Breast epithelium (tissue), 4 donors: ENCODE data around the gene FBLN2. TPM values are rescaled to one million over a fixed set of nuclear protein-coding genes. Genes with fewer than 3 reads are reported as not detected.

Experiments
- DNase-seq, 2 donors: peaks; one replicate each; pipeline ENCODE4 v3.0.0-alpha.2; 2019; ENCODE audit warnings: low spot score in 2 of 2
- H3K27ac ChIP-seq, 2 donors: fragments of 200-600 bp; sonication (generic) in 1 of 2; one replicate each; pipeline ENCODE4 v1.5.1; 2016 to 2019; ENCODE audit warnings: mild to moderate bottlenecking in 1 of 2
- H3K27me3 ChIP-seq, 2 donors: fragments of 200-600 bp; sonication (generic) in 1 of 2; one replicate each; pipeline versions ENCODE4 v1.5.1 to v1.6.0; 2017 to 2019; ENCODE audit warnings: control low read depth in 1 of 2, mild to moderate bottlenecking in 1 of 2
- H3K36me3 ChIP-seq: fragments of 200-600 bp; one replicate; pipeline ENCODE4 v1.5.1; 2019
- H3K4me1 ChIP-seq, 2 donors: fragments of 200-600 bp; sonication (generic); one replicate each; pipeline ENCODE4 v1.5.1; 2016 to 2019; ENCODE audit warnings: control low read depth in 1 of 2
- H3K4me3 ChIP-seq, 3 donors: fragments of 200-600 bp; sonication (generic); 1 replicate in 2 of 3; 2 replicates in 1 of 3; pipeline ENCODE4 v1.5.1; 2016 to 2019; ENCODE audit warnings: mild to moderate bottlenecking in 3 of 3, moderate library complexity in 2 of 3
- H3K9me3 ChIP-seq, 2 donors: fragments of 200-600 bp; sonication (generic) in 1 of 2; one replicate each; pipeline ENCODE4 v1.5.1; 2016 to 2019; ENCODE audit warnings: control low read depth in 1 of 2
- POLR2A ChIP-seq: fragments of 450-650 bp; IDR thresholded peaks from one replicate; pipeline ENCODE4 v1.6.1; 2016; ENCODE audit warnings: antibody characterized with exemption, mild to moderate bottlenecking, moderate library complexity
- POLR2AphosphoS5 ChIP-seq, 3 donors: sonication (generic); formaldehyde crosslinking; IDR thresholded peaks; one replicate each; pipeline ENCODE4 v1.6.1; 2017; ENCODE audit warnings: antibody characterized with exemption in 3 of 3
- intact Hi-C: fragments of 100-400 bp; cut with DNase I; formaldehyde crosslinking; loops from one replicate; pipeline ENCODE4 v1.15.1; 2023; ENCODE audit warnings: low total_unique reads
- total RNA-seq, 3 donors: library from RNA; depleted of rRNA; stranded (reverse); fragments of >200 nt; gene quantifications; one replicate each; pipeline ENCODE4 v1.1.0, GENCODE V29; 2016
- TF ChIP-seq, protein P1 (sequence below), 3 donors: fragments of 450-650 bp; IDR thresholded peaks; one replicate each; pipeline ENCODE4 v1.5.1; 2016 to 2017; ENCODE audit warnings: antibody characterized with exemption in 3 of 3, mild to moderate bottlenecking in 3 of 3, moderate library complexity in 3 of 3

Gene FBLN2
- total RNA-seq, 3 donors from 2014 or later = 43.5 to 663 (median 81.3) TPM

DNA sequence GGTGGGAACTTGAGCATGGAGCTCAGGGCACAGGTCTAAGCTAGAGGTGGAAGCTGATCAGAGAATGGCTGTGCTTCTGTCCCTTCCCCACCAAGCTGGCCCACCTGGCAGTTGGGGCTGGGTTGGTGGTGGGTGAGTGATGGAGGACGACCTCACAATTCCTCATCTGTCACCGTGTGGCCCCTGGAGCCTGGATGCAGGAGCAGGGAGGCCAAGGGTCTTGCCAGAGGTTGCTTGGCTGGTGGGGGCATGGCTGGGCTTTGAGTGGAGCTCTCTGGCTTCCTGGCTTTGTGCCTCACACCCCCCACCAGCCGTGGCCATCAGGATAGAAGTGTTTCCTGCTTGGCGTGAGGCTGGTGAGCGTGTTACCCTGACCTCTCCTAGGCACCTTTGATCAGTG lies 36.0 kb downstream of the FBLN2 start:
- intact Hi-C loops = no loop called here
- Histone ChIP-seq H3K36me3 (no peaks in the 10 kb centered on the region), H3K4me3 (no peak overlapping the region), H3K9me3 (no peaks in the 10 kb centered on the region), H3K4me1 (no peaks in the 10 kb centered on the region), H3K27ac (no peak overlapping the region), H3K27me3 (no peaks in the 10 kb centered on the region)
- DNase-seq = no peak
- TF ChIP-seq, protein P1, sequence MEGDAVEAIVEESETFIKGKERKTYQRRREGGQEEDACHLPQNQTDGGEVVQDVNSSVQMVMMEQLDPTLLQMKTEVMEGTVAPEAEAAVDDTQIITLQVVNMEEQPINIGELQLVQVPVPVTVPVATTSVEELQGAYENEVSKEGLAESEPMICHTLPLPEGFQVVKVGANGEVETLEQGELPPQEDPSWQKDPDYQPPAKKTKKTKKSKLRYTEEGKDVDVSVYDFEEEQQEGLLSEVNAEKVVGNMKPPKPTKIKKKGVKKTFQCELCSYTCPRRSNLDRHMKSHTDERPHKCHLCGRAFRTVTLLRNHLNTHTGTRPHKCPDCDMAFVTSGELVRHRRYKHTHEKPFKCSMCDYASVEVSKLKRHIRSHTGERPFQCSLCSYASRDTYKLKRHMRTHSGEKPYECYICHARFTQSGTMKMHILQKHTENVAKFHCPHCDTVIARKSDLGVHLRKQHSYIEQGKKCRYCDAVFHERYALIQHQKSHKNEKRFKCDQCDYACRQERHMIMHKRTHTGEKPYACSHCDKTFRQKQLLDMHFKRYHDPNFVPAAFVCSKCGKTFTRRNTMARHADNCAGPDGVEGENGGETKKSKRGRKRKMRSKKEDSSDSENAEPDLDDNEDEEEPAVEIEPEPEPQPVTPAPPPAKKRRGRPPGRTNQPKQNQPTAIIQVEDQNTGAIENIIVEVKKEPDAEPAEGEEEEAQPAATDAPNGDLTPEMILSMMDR (IDR thresholded peaks at IDR 0.05) = no peak
- TF ChIP-seq POLR2AphosphoS5 (IDR thresholded peaks at IDR 0.05) = no peak
- no peak for TF ChIP-seq POLR2A

DNA sequence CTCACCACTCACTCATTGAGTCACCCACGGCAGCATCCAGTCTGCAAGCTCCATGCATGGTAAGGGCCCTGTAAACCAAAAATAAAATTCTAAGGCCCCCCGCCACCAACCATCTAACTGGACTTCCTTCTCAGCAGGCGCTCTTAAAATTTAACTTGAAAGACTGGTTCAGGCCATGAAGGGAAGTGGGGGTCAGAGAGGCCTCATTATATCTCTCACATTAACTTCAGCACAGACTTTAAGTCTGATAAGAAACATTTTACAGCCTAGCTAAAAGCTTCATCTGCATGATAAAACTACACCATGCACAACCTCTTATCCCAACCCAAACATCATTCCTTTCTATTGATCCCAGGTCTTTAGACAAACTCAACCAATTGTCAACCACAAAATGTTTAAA lies 38.5 kb downstream of the FBLN2 start:
- Histone ChIP-seq H3K27me3 (no peaks in the 10 kb centered on the region), H3K4me1 (no peaks in the 10 kb centered on the region), H3K4me3 (no peak overlapping the region), H3K27ac (no peak overlapping the region), H3K36me3 (no peaks in the 10 kb centered on the region), H3K9me3 (no peaks in the 10 kb centered on the region)
- TF ChIP-seq POLR2AphosphoS5 (IDR thresholded peaks at IDR 0.05) = no peak
- no peak for TF ChIP-seq POLR2A
- TF ChIP-seq, protein P1 (IDR thresholded peaks at IDR 0.05) = no peak
- intact Hi-C loops = no loop called here
- no peak for DNase-seq

DNA sequence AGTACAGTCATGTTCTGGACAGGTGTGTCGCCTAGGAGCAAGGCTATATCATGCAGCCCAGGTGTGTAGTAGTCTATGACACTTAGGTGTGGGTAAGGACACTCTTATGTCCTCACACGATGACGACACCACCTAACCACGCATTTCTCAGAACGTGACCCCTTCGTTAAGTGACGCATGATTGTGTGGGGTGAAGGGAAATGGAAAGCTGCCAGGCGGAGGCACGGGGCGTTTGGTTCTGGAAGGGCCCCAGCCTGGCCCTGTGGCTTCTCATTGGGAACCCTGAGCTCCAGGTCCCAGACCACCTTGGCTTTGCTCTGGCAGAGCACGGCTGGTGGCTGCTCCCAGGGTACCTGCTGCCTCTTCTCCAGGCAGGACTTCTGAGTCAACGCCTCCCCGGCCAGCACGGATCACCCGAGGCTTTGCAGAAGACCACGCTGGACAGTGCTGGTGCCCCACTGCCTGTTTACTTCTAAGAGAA lies 39.3 kb downstream of the FBLN2 start:
- Histone ChIP-seq H3K9me3 (no peaks in the 10 kb centered on the region), H3K4me3 (no peak overlapping the region), H3K27me3 (no peaks in the 10 kb centered on the region), H3K27ac (no peak overlapping the region), H3K4me1 (no peaks in the 10 kb centered on the region), H3K36me3 (no peaks in the 10 kb centered on the region)
- TF ChIP-seq POLR2A (no peak), POLR2AphosphoS5 (IDR thresholded peaks at IDR 0.05) (no peak)
- TF ChIP-seq, protein P1 (IDR thresholded peaks at IDR 0.05) = no peak
- intact Hi-C loops = no loop called here
- no peak for DNase-seq

DNA sequence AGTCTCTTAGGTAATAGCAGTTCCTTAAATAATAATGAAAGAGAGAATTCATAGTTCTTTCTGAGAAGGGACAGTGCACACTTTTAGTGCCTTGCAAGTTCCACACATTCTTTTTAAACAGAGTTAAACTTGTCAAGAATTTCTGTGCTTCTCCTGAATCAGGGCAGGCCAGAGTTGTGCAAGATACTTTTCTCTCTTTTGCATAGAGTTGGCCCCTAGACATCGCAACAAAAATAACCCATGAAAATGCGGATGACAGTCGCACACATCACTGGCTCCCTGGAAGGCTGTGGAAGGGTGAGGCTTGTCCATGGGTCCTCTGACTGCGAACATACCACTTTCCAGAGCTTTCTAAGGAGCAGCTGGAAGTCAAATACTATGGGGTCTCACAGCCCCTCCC lies 40.1 kb downstream of the FBLN2 start:
- intact Hi-C loops = no loop called here
- Histone ChIP-seq H3K27me3 (no peaks in the 10 kb centered on the region), H3K36me3 (no peaks in the 10 kb centered on the region), H3K27ac (no peak overlapping the region), H3K4me3 (no peak overlapping the region), H3K9me3 (no peaks in the 10 kb centered on the region), H3K4me1 (no peaks in the 10 kb centered on the region)
- DNase-seq = no peak
- TF ChIP-seq, protein P1 (IDR thresholded peaks at IDR 0.05) = no peak
- TF ChIP-seq POLR2AphosphoS5 (IDR thresholded peaks at IDR 0.05) (no peak), POLR2A (no peak)

DNA sequence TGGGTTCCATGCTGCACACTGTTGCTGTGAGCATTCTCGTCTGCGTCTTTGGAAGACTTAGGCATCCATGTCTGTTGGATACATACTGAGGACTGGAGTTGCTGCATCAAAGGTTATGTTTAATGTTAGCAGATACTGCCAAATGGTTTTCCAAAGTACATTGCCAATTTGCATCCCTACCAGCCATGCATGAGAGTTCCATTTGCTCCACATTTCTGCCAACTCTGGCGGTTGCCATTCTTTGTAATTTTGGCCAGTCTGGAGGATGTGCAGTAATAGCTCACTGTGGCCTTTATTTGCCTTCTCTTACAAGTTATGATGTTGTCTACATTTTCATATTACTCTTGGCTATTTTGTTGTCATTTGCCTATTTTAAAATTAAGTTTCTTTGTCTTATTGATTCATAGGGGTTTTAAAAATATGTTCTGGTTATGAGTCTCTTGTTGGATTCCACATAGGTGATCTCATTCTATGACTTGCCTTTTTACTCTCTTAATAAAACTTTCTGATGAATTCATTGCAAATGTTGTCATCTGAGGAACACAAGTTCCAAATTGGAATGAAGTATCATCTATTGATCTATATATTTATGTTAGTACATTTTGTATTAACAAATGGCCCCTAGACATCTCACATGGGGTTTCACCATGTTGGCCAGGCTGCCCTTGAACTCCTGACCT lies 42.1 kb downstream of the FBLN2 start:
- no peak overlapping the region for H3K27ac ChIP-seq
- intact Hi-C loops = no loop called here
- no peak overlapping the region for H3K4me3 ChIP-seq
- no peaks in the 10 kb centered on the region for H3K4me1 ChIP-seq
- DNase-seq = no peak
- H3K36me3 ChIP-seq = no peaks in the 10 kb centered on the region
- no peaks in the 10 kb centered on the region for H3K9me3 ChIP-seq
- TF ChIP-seq, protein P1 (IDR thresholded peaks at IDR 0.05) = no peak
- TF ChIP-seq POLR2A (no peak), POLR2AphosphoS5 (IDR thresholded peaks at IDR 0.05) (no peak)
- no peaks in the 10 kb centered on the region for H3K27me3 ChIP-seq
